ENCODE data around the gene OXCT1.
"Not testable (repeated sequence)": the region's sequence is repeated elsewhere in the genome, so short reads cannot be mapped to it uniquely, and the experiment has no call there.

Gene OXCT1

DNA sequence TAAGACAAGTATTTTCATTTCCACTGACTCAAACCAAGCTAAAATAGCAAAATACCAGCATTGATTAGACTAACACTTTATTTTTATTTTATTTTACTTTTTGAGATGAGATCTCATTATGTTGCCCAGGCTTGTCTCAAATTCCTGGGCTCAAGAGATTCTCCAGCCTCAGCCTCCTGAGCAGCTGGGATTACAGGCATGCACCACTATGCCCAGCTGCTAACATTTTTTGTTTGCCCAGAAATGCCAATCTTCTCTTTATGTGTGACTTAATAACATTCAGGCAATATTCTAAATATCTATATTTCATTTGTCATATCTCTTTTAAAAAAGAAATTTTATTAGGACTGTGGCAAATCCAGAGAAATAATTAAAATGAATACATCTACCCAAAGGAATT is 55.0 kb downstream of the OXCT1 start:
- H3K4me3 ChIP-seq (ENCODE audit: low read depth, low read length), result no peak overlapping the region
- TF ChIP-seq, protein P1, sequence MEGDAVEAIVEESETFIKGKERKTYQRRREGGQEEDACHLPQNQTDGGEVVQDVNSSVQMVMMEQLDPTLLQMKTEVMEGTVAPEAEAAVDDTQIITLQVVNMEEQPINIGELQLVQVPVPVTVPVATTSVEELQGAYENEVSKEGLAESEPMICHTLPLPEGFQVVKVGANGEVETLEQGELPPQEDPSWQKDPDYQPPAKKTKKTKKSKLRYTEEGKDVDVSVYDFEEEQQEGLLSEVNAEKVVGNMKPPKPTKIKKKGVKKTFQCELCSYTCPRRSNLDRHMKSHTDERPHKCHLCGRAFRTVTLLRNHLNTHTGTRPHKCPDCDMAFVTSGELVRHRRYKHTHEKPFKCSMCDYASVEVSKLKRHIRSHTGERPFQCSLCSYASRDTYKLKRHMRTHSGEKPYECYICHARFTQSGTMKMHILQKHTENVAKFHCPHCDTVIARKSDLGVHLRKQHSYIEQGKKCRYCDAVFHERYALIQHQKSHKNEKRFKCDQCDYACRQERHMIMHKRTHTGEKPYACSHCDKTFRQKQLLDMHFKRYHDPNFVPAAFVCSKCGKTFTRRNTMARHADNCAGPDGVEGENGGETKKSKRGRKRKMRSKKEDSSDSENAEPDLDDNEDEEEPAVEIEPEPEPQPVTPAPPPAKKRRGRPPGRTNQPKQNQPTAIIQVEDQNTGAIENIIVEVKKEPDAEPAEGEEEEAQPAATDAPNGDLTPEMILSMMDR (IDR thresholded peaks at IDR 0.05; ENCODE audit: low read depth, low read length, missing control alignments), result no peak
- no peak for DNase-seq (ENCODE audit: low read depth)

DNA sequence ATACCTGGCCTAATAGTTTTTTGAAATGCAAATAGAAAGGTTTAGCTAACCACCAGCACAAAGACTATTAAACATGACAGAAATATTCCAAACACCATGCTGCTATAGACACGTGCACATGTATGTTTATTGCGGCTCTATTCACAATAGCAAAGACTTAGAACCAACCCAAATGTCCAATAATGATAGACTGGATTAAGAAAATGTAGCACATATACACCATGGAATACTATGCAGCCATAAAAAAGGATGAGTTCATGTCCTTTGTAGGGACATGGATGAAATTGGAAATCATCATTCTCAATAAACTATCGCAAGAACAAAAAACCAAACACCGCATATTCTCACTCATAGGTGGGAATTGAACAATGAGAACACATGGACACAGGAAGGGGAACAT is 55.9 kb downstream of the OXCT1 start:
- not testable (repeated sequence) for DNase-seq (ENCODE audit: low read depth); H3K4me3 ChIP-seq (ENCODE audit: low read depth, low read length)

DNA sequence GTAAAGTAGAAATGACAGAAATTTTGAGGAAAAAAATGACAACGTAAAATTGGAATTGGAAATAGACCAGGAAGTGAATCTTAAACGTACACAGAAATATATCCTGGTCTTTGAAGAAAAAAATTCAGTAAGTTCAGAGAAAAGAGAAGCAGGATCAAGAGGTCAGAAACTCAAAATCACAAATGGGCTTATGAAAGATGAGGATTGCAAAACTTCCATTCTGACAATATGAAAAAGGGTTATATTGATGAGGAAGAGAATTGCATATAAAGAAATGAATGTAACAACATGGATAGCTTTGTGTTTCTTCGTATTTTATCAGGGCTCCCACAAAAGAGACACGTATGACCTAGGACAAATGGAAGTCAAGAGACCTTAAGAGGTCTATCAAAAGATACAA is 58.1 kb downstream of the OXCT1 start:
- TF ChIP-seq, protein P1 (IDR thresholded peaks at IDR 0.05; ENCODE audit: low read depth, low read length, missing control alignments), result no peak
- no peak for DNase-seq (ENCODE audit: low read depth)
- no peak overlapping the region for H3K4me3 ChIP-seq (ENCODE audit: low read depth, low read length)

DNA sequence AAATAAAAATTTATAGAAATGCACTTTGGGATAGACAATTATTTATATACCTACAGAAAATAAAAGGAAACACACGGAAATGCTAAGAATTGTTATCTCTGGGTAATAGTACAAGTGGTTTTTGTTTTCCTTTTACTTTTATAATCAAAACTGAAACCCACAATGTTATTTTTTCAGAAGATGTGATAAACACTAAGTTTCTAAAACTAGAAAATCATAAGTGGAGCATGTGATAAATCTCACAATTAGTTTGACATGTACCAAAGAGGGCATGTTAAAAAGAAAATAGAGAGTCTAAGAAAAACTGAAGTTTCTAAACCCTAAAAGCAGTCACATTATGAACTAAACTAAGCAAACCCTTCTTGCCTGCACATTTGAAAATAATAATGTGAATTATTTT is 61.1 kb downstream of the OXCT1 start:
- no peak overlapping the region for H3K4me3 ChIP-seq (ENCODE audit: low read depth, low read length)
- no peak for DNase-seq (ENCODE audit: low read depth)
- TF ChIP-seq, protein P1 (IDR thresholded peaks at IDR 0.05; ENCODE audit: low read depth, low read length, missing control alignments), result no peak

DNA sequence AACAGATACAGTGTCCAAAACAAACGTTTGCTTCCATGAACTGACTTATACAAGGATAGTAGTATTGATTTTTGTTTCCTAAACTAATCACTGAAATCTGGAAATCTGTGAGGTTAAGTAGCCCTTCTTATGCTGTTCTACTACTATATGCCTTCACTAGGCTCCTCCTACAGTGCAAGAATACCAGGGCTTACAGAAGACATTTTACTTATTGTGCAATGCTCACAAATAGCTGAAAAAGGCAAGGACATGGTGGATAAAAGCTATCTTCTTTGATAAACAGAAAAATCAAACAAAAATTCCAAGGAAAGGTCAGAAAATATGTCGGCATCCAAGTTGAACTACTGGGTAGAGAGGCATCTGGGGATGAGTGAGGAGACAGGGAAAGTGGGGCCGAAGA is 61.9 kb downstream of the OXCT1 start:
- no peak overlapping the region for H3K4me3 ChIP-seq (ENCODE audit: low read depth, low read length)
- no peak for DNase-seq (ENCODE audit: low read depth)
- TF ChIP-seq, protein P1 (IDR thresholded peaks at IDR 0.05; ENCODE audit: low read depth, low read length, missing control alignments), result no peak

DNA sequence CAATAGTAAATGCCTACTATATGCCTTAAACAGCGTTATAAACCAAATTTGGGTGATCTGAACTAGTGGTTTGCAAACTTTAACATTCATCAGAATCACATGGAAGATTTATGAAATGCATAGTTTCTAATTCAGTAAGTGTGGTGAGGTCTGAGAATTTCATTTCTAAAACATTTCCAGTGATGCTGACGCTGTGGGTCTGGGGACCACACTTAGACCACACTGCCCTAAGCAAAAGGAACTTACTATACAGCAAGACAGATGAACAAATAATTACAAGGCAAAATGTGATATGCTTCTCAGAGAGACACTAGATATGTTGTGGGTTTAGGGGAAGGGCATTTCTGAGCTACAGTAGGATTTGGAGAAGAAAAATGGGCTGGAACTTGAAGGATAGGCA is 72.6 kb downstream of the OXCT1 start:
- DNase-seq (ENCODE audit: low read depth), result no peak
- no peak overlapping the region for H3K4me3 ChIP-seq (ENCODE audit: low read depth, low read length)
- TF ChIP-seq, protein P1 (IDR thresholded peaks at IDR 0.05; ENCODE audit: low read depth, low read length, missing control alignments), result no peak

DNA sequence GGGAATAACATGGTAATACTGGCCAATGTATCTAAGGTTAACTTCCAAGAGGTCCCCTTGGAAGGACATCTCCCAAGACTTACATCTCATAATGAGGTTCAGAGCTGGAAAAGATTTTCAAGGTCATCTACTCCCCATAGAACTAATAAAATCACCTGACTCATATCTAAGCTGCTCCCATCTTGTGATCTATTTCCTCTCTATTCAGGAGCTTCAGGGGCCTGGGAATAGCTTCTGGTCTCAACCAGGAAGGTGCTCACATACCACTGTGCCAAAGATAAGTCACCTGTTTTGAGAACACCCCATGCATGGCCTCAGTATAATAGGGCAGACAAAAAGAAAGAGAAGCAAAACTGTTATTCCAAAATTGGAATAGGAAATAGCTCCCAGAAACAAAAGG is 74.2 kb downstream of the OXCT1 start:
- no peak overlapping the region for H3K4me3 ChIP-seq (ENCODE audit: low read depth, low read length)
- TF ChIP-seq, protein P1 (IDR thresholded peaks at IDR 0.05; ENCODE audit: low read depth, low read length, missing control alignments), result no peak
- no peak for DNase-seq (ENCODE audit: low read depth)

DNA sequence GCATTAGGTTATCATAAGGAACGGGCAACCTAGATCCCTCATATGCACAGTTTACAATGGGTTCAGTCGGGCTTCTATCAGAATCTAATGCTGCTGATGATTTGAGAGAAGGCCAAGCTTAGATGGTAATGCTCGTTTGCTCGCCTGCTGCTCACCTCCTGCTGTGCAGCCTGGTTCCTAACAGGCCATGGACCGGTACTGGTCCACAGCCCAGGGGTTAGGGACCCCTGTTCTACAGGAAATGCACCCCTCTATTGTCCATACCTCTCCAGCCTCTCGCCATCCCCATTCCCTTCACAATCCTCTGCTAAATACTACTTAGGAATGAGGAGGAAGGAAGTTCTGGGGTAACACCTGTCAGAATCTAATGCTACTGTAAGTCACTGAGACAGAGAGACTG is 75.1 kb downstream of the OXCT1 start:
- DNase-seq (ENCODE audit: low read depth), result no peak
- H3K4me3 ChIP-seq (ENCODE audit: low read depth, low read length), result no peak overlapping the region
- TF ChIP-seq, protein P1 (IDR thresholded peaks at IDR 0.05; ENCODE audit: low read depth, low read length, missing control alignments), result no peak
